Endodermal cell (in vitro differentiated cells): ENCODE measurements around the gene KIF26B. TPM values are rescaled to one million over a fixed set of nuclear protein-coding genes. Genes with fewer than 3 reads are reported as not detected.

Experiments
- DNase-seq: peaks from one replicate; pipeline ENCODE4 v3.0.0-alpha.2; 2017
- H3K27ac ChIP-seq: 2 replicates; pipeline ENCODE4 v1.5.1; 2013; ENCODE audit warnings: mild to moderate bottlenecking, low read depth, low read length, moderate library complexity
- H3K27me3 ChIP-seq: 2 replicates; pipeline ENCODE4 v1.6.1; 2013; ENCODE audit warnings: mild to moderate bottlenecking, low read length, moderate library complexity; ENCODE audit not compliant: insufficient read depth, control insufficient read depth, poor library complexity, severe bottlenecking
- H3K36me3 ChIP-seq: 2 replicates; pipeline ENCODE4 v1.7.0; 2013; ENCODE audit warnings: mild to moderate bottlenecking, low read length, moderate library complexity; ENCODE audit not compliant: control insufficient read depth, insufficient read depth
- H3K4me1 ChIP-seq: one replicate; pipeline ENCODE4 v1.7.0; 2013; ENCODE audit warnings: low read length; ENCODE audit not compliant: control insufficient read depth, insufficient read depth
- H3K4me3 ChIP-seq: 2 replicates; pipeline ENCODE4 v1.5.1; 2013; ENCODE audit warnings: mild to moderate bottlenecking, low read length, moderate library complexity
- H3K9ac ChIP-seq: 2 replicates; pipeline ENCODE4 v1.6.1; 2013; ENCODE audit warnings: mild to moderate bottlenecking, low read length, moderate library complexity; ENCODE audit not compliant: poor library complexity, severe bottlenecking; ENCODE audit errors: extremely low read depth
- H3K9me3 ChIP-seq: 2 replicates; pipeline ENCODE4 v1.6.1; 2013; ENCODE audit warnings: mild to moderate bottlenecking, low read length, moderate library complexity; ENCODE audit not compliant: control insufficient read depth
- H3K27ac Mint-ChIP-seq: 2 replicates; pipeline ENCODE4 v1.8.0; 2020; ENCODE audit warnings: mixed read lengths
- H3K27me3 Mint-ChIP-seq: 2 replicates; pipeline ENCODE4 v1.8.0; 2021; ENCODE audit warnings: mild to moderate bottlenecking, mixed read lengths; ENCODE audit not compliant: insufficient read depth
- H3K36me3 Mint-ChIP-seq: 2 replicates; pipeline ENCODE4 v1.8.0; 2020; ENCODE audit warnings: low read depth, mixed read lengths
- H3K4me1 Mint-ChIP-seq: 2 replicates; pipeline ENCODE4 v1.8.0; 2020; ENCODE audit warnings: mixed read lengths
- H3K4me3 Mint-ChIP-seq: 2 replicates; pipeline ENCODE4 v1.8.0; 2020; ENCODE audit warnings: mild to moderate bottlenecking, moderate library complexity, mixed read lengths
- H3K9me3 Mint-ChIP-seq: 2 replicates; pipeline ENCODE4 v1.8.0; 2020; ENCODE audit warnings: mild to moderate bottlenecking, mixed read lengths
- WGBS, 2 experiments: methylation state at CpG; one replicate each; pipeline versions ENCODE4 v1.1.5 to v1.1.7; 2013; ENCODE audit warnings: missing lambda C conversion rate in 2 of 2, mixed read lengths in 1 of 2; ENCODE audit not compliant: insufficient coverage in 1 of 2, insufficient read length in 1 of 2; 5-methylcytosine and 5-hydroxymethylcytosine counted together
- total RNA-seq, 2 donors: library from RNA; stranded (reverse); fragmentation: NEBNext Ultra II Directional in 1 of 2; extraction: Animal tissue kit (Norgen Biotek cat#: 25700) in 1 of 2; gene quantifications; 2 replicates in 1 of 2; 3 replicates in 1 of 2; pipeline ENCODE4 v1.2.1, GENCODE V29; 2021
- TF ChIP-seq, protein P1 (sequence below): fragments of 200-600 bp; sonication (generic); conservative IDR thresholded peaks from 2 replicates; pipeline ENCODE4 v1.5.0; 2021; ENCODE audit warnings: antibody characterized with exemption, mild to moderate bottlenecking

Gene KIF26B
- total RNA-seq, 2 donors from 2014 or later: 12.3 to 21.0 TPM

DNA sequence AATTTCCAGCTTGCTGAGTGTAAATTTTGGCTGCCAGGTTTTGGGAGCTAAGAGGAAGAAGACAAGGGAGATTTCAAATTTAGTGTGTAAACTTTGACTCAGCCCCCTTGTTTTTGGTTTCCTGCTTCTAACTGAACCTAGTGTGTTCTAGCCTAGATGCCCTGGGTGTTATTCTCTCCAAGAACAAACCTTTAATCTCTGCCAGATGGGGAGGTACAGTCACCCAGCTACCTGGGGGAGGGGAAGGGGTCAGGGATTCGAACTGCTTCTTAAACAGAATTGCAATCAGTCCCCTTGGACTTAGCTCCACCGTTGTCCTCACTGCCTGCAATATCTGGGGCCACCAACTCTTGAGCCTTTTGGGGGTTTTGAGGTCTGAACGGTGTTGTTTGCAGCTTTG lies 238.9 kb downstream of the KIF26B start:
- WGBS, 2 experiments: 73 to 89% methylated on average over 2 to 3 of the region's 3 CpGs
- peaks cover 5% of the 10 kb centered on the region for H3K4me1 ChIP-seq
- H3K27me3 ChIP-seq: no peaks in the 10 kb centered on the region
- TF ChIP-seq, protein P1, sequence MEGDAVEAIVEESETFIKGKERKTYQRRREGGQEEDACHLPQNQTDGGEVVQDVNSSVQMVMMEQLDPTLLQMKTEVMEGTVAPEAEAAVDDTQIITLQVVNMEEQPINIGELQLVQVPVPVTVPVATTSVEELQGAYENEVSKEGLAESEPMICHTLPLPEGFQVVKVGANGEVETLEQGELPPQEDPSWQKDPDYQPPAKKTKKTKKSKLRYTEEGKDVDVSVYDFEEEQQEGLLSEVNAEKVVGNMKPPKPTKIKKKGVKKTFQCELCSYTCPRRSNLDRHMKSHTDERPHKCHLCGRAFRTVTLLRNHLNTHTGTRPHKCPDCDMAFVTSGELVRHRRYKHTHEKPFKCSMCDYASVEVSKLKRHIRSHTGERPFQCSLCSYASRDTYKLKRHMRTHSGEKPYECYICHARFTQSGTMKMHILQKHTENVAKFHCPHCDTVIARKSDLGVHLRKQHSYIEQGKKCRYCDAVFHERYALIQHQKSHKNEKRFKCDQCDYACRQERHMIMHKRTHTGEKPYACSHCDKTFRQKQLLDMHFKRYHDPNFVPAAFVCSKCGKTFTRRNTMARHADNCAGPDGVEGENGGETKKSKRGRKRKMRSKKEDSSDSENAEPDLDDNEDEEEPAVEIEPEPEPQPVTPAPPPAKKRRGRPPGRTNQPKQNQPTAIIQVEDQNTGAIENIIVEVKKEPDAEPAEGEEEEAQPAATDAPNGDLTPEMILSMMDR: no peak
- Mint-ChIP-seq H3K36me3 (no peaks in the 10 kb centered on the region), H3K27ac (peak overlapping the region; percentile 19), H3K27me3 (no peaks in the 10 kb centered on the region), H3K4me3 (no peak overlapping the region), H3K9me3 (peaks cover 4% of the 10 kb centered on the region), H3K4me1 (peaks cover 33% of the 10 kb centered on the region)
- DNase-seq: no peak
- H3K9me3 ChIP-seq: no peaks in the 10 kb centered on the region
- peak overlapping the region; percentile 9 for H3K4me3 ChIP-seq
- H3K9ac ChIP-seq: no peak overlapping the region
- H3K36me3 ChIP-seq: no peaks in the 10 kb centered on the region
- no peak overlapping the region for H3K27ac ChIP-seq

DNA sequence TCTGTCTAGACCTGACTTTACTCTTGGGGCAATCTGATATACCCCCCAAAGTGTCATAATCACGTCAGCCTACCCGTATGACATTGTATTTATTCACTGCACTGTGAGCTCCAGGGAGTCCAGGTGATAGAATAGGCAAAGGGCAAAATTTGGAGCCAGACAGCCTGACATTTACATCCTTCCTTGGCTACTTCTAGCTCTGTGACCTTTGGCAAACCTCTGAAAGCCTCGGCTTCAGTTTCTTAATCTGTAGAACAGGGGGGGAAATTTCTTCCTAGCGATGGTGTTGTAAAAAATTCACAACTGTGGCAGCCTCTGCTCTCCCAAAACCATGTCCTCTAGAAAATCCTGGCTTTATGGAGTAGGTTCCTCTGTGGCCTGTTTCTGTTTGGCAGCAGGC lies 240.9 kb downstream of the KIF26B start:
- Mint-ChIP-seq H3K9me3 (peaks cover 4% of the 10 kb centered on the region), H3K27ac (no peak overlapping the region), H3K36me3 (no peaks in the 10 kb centered on the region), H3K4me3 (no peak overlapping the region), H3K4me1 (peaks cover 41% of the 10 kb centered on the region), H3K27me3 (no peaks in the 10 kb centered on the region)
- Histone ChIP-seq H3K9ac (no peak overlapping the region), H3K27ac (no peak overlapping the region), H3K36me3 (no peaks in the 10 kb centered on the region), H3K4me1 (peaks cover 5% of the 10 kb centered on the region), H3K9me3 (no peaks in the 10 kb centered on the region), H3K27me3 (no peaks in the 10 kb centered on the region), H3K4me3 (no peak overlapping the region)
- TF ChIP-seq, protein P1: no peak
- 68 to 88% methylated on average over 4 of the region's 4 CpGs for WGBS, 2 experiments
- no peak for DNase-seq

DNA sequence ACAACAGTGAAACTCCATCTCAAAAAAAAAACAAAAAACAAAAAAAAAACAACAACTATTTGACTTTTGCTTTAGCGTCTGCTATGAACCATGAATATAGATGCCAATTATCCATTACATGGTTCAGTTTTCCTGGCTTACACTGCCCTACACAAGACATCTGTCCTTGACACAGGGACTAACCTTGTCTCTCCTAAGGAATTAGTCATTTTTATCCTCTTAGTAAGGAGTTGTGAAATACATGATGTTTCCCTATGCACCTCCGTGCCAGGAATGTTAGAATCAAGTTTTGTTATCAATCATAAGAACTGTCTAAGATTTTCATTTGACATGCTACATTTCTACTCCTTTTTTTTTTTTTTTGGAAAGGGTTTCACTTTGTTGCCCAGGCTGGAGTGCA lies 241.8 kb downstream of the KIF26B start:
- Histone ChIP-seq H3K27ac (no peak overlapping the region), H3K27me3 (no peaks in the 10 kb centered on the region), H3K4me1 (peaks cover 5% of the 10 kb centered on the region), H3K9ac (no peak overlapping the region), H3K36me3 (no peaks in the 10 kb centered on the region), H3K4me3 (no peak overlapping the region), H3K9me3 (no peaks in the 10 kb centered on the region)
- TF ChIP-seq, protein P1: no peak
- Mint-ChIP-seq H3K36me3 (no peaks in the 10 kb centered on the region), H3K4me1 (peaks cover 41% of the 10 kb centered on the region), H3K27me3 (no peaks in the 10 kb centered on the region), H3K4me3 (no peak overlapping the region), H3K27ac (no peak overlapping the region), H3K9me3 (peaks cover 4% of the 10 kb centered on the region)
- DNase-seq: no peak
- 93 to 100% methylated on average over 1 to 2 of the region's 2 CpGs for WGBS, 2 experiments
